DOHH2 (cell line): Measurements from ENCODE around the gene FBXL20.

Experiments used
- EZH2phosphoT487 ChIP-seq: fragments of 200-600 bp; sonication (generic); IDR thresholded peaks from 2 replicates; pipeline ENCODE4 v1.6.1; 2017; ENCODE audit warnings: borderline replicate concordance, mild to moderate bottlenecking, antibody characterized with exemption, low read length, moderate library complexity, mixed read lengths
- TF ChIP-seq, protein P1 (sequence below): fragments of 200-600 bp; sonication (generic); IDR thresholded peaks from one replicate; pipeline ENCODE4 v1.5.1; 2014; ENCODE audit warnings: antibody characterized with exemption, mild to moderate bottlenecking, low read depth, low read length; ENCODE audit not compliant: poor library complexity, severe bottlenecking

- TF ChIP-seq, protein P1, sequence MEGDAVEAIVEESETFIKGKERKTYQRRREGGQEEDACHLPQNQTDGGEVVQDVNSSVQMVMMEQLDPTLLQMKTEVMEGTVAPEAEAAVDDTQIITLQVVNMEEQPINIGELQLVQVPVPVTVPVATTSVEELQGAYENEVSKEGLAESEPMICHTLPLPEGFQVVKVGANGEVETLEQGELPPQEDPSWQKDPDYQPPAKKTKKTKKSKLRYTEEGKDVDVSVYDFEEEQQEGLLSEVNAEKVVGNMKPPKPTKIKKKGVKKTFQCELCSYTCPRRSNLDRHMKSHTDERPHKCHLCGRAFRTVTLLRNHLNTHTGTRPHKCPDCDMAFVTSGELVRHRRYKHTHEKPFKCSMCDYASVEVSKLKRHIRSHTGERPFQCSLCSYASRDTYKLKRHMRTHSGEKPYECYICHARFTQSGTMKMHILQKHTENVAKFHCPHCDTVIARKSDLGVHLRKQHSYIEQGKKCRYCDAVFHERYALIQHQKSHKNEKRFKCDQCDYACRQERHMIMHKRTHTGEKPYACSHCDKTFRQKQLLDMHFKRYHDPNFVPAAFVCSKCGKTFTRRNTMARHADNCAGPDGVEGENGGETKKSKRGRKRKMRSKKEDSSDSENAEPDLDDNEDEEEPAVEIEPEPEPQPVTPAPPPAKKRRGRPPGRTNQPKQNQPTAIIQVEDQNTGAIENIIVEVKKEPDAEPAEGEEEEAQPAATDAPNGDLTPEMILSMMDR, result no peak
- TF ChIP-seq EZH2phosphoT487, result no peak
Measured at GRCh38 chr17:39393736-39394135, 7.7 kb downstream of the FBXL20 start.
